Activated CD4-positive, alpha-beta T cell treated with anti-CD3 and anti-CD28 coated beads, Interleukin-2, amount 10 ng/mL, durations not matched to agents 7 days and 5 days (primary cell): ENCODE measurements around the gene E2F4. TPM values are rescaled to one million over a fixed set of nuclear protein-coding genes. Genes with fewer than 3 reads are reported as not detected.
A peak's percentile ranks its signal among the peaks of the same experiment; 100 is the strongest.

Experiments used
- CTCF ChIA-PET: fragments of 350-600 bp; sonication (Branson Sonifier 250); formaldehyde crosslinking; loops from one replicate; lab custom pipeline; 2021; ENCODE audit warnings: antibody characterized with exemption; lab: Charles Lee
- POLR2A ChIA-PET: fragments of 350-600 bp; sonication (Branson Sonifier 250); formaldehyde crosslinking; loops from one replicate; lab custom pipeline; 2021; ENCODE audit warnings: antibody characterized with exemption; lab: Charles Lee
- DNase-seq: peaks from one replicate; pipeline ENCODE4 v3.0.0-alpha.2; 2020
- H3K27ac Mint-ChIP-seq: one replicate; pipeline ENCODE4 v1.8.0; 2021; ENCODE audit warnings: mild to moderate bottlenecking, moderate library complexity, mixed read lengths
- H3K27me3 Mint-ChIP-seq: one replicate; pipeline ENCODE4 v1.8.0; 2021; ENCODE audit warnings: mixed read lengths
- H3K36me3 Mint-ChIP-seq: one replicate; pipeline ENCODE4 v1.8.0; 2021; ENCODE audit warnings: low read depth, mixed read lengths
- H3K4me1 Mint-ChIP-seq: one replicate; pipeline ENCODE4 v1.8.0; 2021; ENCODE audit warnings: mixed read lengths
- H3K4me3 Mint-ChIP-seq: one replicate; pipeline ENCODE4 v1.8.0; 2021; ENCODE audit warnings: mild to moderate bottlenecking, moderate library complexity, mixed read lengths
- H3K9me3 Mint-ChIP-seq: one replicate; pipeline ENCODE4 v1.8.0; 2021; ENCODE audit warnings: mixed read lengths
- microRNA-seq: library from miRNA; unstranded; fragments of <30 nt; microRNA quantifications from one replicate; pipeline ENCODE4 v1.2.0, GENCODE V29; 2021; ENCODE audit warnings: borderline microRNAs expressed, borderline replicate concordance
- total RNA-seq, 2 experiments: library from RNA; stranded (reverse); gene quantifications; one replicate each; pipeline ENCODE4 v1.2.3, GENCODE V29; 2021

The E2F4 gene
- total RNA-seq, 2 experiments from 2014 or later = 114 to 120 TPM

- Mint-ChIP-seq H3K9me3 (no peaks in the 10 kb centered on the region), H3K4me3 (peak within 1 kb of the TSS; percentile 91), H3K27ac (peak within 1 kb of the TSS; percentile 87), H3K27me3 (peaks cover 24% of the 10 kb centered on the region), H3K36me3 (no peaks in the 10 kb centered on the region), H3K4me1 (peaks cover 45% of the 10 kb centered on the region)
- CTCF ChIA-PET = interaction anchor here (1.0 to 4.6 kb wide), 9 partner anchors 9 to 92 kb away, joined by 3 to 24 read pairs (median 6); partner anchors contain the start of genes NOL3 and TMEM208
- POLR2A ChIA-PET = no interaction called here
- peak; percentile 98 for DNase-seq
Measured at GRCh38 chr16:67247192-67248072, 55.5 kb downstream of the E2F4 start, which contains the start of gene FHOD1. Gene FHOD1, minus strand, starts transcription at chr16:67247481. Its CDS starts 71 bp downstream, at chr16:67247410.

GRCh38 chr16:67248073-67248400 is 56.1 kb downstream of the E2F4 start:
- ChIA-PET CTCF (interaction anchor here (1.2 to 4.6 kb wide), 7 partner anchors 9 to 93 kb away, joined by 3 to 24 read pairs (median 8); partner anchors contain the start of gene TMEM208), POLR2A (no interaction called here)
- H3K4me3 Mint-ChIP-seq = peak overlapping the region; percentile 91
- peaks cover 43% of the 10 kb centered on the region for H3K4me1 Mint-ChIP-seq
- peaks cover 24% of the 10 kb centered on the region for H3K27me3 Mint-ChIP-seq
- no peaks in the 10 kb centered on the region for H3K36me3 Mint-ChIP-seq
- no peak for DNase-seq
- H3K27ac Mint-ChIP-seq = peak overlapping the region; percentile 87
- H3K9me3 Mint-ChIP-seq = no peaks in the 10 kb centered on the region

Small RNA genes lying within 50 kb of the gene (microRNA-seq; reads per million reads assigned to microRNA genes)
- gene MIR328 = 37.9 reads per million, percentile 61 among the genes with 10 or more reads in this experiment

Other genes starting within 250 kb of the E2F4 start
- gene CES3, start 230.9 kb upstream of the E2F4 start, total RNA-seq = 1 to 10 TPM; 5.9 to 6.4 TPM
- 10 to 100 TPM; 28.9 to 30.5 TPM for gene CES4A, start 203.6 kb upstream of the E2F4 start, total RNA-seq
- 100 to 1,000 TPM; 218 to 222 TPM for gene CBFB, start 163.0 kb upstream of the E2F4 start, total RNA-seq
- gene PHAF1, start 82.2 kb upstream of the E2F4 start, total RNA-seq = 10 to 100 TPM; 15.2 to 19.0 TPM
- gene B3GNT9, start 41.2 kb upstream of the E2F4 start, total RNA-seq = 1 to 10 TPM; 7.1 to 7.2 TPM
- 10 to 100 TPM; 47.2 to 57.5 TPM for gene TRADD, start 32.2 kb upstream of the E2F4 start, total RNA-seq
- 10 to 100 TPM; 35.7 to 46.6 TPM for gene FBXL8, start 32.2 kb upstream of the E2F4 start, total RNA-seq
- gene HSF4, start 27.4 kb upstream of the E2F4 start, total RNA-seq = 10 to 100 TPM; 49.6 to 58.1 TPM
- gene NOL3, start 21.6 kb upstream of the E2F4 start, total RNA-seq = 10 to 100 TPM in 1 of 2 experiments, 1 to 10 TPM in 1; 8.9 to 13.3 TPM
- gene MATCAP1, start 8.2 kb upstream of the E2F4 start, total RNA-seq = 10 to 100 TPM; 47.5 to 51.4 TPM
- not detected for gene EXOC3L1, start 2.0 kb upstream of the E2F4 start, total RNA-seq
- 1 to 10 TPM; 6.2 to 6.3 TPM for gene ELMO3, start 7.0 kb downstream of the E2F4 start, total RNA-seq
- gene TMEM208, start 35.0 kb downstream of the E2F4 start, total RNA-seq = 10 to 100 TPM; 25.8 to 40.8 TPM
- 10 to 100 TPM; 59.2 to 62.0 TPM for gene FHOD1, start 55.3 kb downstream of the E2F4 start, total RNA-seq
- 1 to 10 TPM; 1.5 to 2.0 TPM for gene SLC9A5, start 56.8 kb downstream of the E2F4 start, total RNA-seq
- gene PLEKHG4, start 87.4 kb downstream of the E2F4 start, total RNA-seq = 10 to 100 TPM; 15.7 TPM
- not detected for gene KCTD19, start 134.6 kb downstream of the E2F4 start, total RNA-seq
- not detected for gene LRRC36, start 134.7 kb downstream of the E2F4 start, total RNA-seq
- not detected for gene TPPP3, start 201.3 kb downstream of the E2F4 start, total RNA-seq
- under 1 TPM; 0.22 to 0.29 TPM for gene ZDHHC1, start 224.3 kb downstream of the E2F4 start, total RNA-seq
- gene HSD11B2, start 239.0 kb downstream of the E2F4 start, total RNA-seq = not detected